ENCODE measurements around the gene TOM1. TPM values are rescaled to one million over a fixed set of nuclear protein-coding genes. Genes with fewer than 3 reads are reported as not detected.

TOM1 gene
- total and polyA plus RNA-seq, 2 of the 13 experiments (the other 11 are each of a cell fraction or from before 2014, with no cell fraction given), result 30.8 to 87.3 TPM

DNA sequence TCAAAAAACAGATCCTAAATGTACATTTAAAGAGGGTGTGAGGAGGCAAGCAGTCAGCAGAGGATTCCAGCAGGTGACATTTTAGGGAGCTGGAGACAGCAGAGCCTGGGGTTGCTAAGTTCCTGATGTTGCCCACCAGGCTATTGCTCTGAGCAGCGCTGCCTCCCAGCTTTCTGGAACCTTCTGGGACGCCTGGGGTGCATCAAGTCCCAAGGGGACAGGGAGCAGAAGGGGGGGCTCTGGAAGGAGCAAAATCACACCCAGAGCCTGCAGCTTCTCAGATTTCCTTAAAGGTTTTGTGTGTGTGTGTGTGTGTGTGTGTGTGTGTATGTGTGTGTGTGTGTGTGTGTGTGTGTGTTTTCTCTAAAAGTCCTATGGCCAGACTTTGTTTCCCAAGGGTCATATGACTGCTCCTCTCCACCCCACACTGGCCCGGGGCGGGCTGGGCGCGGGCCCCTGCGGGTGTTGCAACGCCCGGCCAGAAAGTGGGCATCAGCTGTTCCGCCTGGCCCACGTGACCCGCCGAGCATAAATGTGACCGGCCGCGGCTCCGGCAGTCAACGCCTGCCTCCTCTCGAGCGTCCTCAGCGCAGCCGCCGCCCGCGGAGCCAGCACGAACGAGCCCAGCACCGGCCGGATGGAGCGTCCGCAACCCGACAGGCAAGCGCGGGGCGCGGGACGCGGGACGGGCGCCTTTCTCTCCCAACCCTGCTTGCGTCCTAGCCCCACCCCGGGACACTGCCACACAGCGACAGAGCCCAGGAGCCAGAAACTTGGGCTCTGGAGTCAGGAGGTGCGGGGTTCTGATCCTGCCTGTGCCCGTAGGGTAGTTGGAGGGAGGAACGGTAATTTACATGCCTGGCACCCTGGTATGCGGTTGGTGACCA lies 81.1 kb downstream of the TOM1 start, which contains the start of gene HMOX1 (continued):
- TF ChIP-seq ZNF382 (CRISPR knock-in tag; IDR thresholded peaks at IDR 0.05; ENCODE audit: borderline replicate concordance), result no peak
- TF ChIP-seq, protein P1, sequence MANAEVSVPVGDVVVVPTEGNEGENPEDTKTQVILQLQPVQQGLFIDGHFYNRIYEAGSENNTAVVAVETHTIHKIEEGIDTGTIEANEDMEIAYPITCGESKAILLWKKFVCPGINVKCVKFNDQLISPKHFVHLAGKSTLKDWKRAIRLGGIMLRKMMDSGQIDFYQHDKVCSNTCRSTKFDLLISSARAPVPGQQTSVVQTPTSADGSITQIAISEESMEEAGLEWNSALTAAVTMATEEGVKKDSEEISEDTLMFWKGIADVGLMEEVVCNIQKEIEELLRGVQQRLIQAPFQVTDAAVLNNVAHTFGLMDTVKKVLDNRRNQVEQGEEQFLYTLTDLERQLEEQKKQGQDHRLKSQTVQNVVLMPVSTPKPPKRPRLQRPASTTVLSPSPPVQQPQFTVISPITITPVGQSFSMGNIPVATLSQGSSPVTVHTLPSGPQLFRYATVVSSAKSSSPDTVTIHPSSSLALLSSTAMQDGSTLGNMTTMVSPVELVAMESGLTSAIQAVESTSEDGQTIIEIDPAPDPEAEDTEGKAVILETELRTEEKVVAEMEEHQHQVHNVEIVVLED (CRISPR knock-in tag; IDR thresholded peaks at IDR 0.05; ENCODE audit: borderline replicate concordance), result 0 out of 2 replicates have a peak, but pooled peaks have one; percentile 34
- 0 out of 2 replicates have a peak, but pooled peaks have one; percentile 28 for TF ChIP-seq ZNF670 (CRISPR knock-in tag; IDR thresholded peaks at IDR 0.05; ENCODE audit: borderline replicate concordance)
- TF ChIP-seq ZNF761 (CRISPR knock-in tag; conservative IDR thresholded peaks at IDR 0.05), result 0 out of 2 replicates have a peak, but pooled peaks have one; percentile 55
- TF ChIP-seq, protein P2, sequence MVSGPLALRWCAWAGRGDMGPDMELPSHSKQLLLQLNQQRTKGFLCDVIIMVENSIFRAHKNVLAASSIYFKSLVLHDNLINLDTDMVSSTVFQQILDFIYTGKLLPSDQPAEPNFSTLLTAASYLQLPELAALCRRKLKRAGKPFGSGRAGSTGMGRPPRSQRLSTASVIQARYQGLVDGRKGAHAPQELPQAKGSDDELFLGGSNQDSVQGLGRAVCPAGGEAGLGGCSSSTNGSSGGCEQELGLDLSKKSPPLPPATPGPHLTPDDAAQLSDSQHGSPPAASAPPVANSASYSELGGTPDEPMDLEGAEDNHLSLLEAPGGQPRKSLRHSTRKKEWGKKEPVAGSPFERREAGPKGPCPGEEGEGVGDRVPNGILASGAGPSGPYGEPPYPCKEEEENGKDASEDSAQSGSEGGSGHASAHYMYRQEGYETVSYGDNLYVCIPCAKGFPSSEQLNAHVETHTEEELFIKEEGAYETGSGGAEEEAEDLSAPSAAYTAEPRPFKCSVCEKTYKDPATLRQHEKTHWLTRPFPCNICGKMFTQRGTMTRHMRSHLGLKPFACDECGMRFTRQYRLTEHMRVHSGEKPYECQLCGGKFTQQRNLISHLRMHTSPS (CRISPR knock-in tag; IDR thresholded peaks at IDR 0.05; ENCODE audit: low read depth), result peak; percentile 40
- TF ChIP-seq, protein P3, sequence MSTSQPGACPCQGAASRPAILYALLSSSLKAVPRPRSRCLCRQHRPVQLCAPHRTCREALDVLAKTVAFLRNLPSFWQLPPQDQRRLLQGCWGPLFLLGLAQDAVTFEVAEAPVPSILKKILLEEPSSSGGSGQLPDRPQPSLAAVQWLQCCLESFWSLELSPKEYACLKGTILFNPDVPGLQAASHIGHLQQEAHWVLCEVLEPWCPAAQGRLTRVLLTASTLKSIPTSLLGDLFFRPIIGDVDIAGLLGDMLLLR (CRISPR knock-in tag; IDR thresholded peaks at IDR 0.05), result peak; percentile 46; the same call in 1 of the 2 replicates
- peak; percentile 82 for TF ChIP-seq GABPB1 (CRISPR knock-in tag; IDR thresholded peaks at IDR 0.05)
- TF ChIP-seq, protein P4, sequence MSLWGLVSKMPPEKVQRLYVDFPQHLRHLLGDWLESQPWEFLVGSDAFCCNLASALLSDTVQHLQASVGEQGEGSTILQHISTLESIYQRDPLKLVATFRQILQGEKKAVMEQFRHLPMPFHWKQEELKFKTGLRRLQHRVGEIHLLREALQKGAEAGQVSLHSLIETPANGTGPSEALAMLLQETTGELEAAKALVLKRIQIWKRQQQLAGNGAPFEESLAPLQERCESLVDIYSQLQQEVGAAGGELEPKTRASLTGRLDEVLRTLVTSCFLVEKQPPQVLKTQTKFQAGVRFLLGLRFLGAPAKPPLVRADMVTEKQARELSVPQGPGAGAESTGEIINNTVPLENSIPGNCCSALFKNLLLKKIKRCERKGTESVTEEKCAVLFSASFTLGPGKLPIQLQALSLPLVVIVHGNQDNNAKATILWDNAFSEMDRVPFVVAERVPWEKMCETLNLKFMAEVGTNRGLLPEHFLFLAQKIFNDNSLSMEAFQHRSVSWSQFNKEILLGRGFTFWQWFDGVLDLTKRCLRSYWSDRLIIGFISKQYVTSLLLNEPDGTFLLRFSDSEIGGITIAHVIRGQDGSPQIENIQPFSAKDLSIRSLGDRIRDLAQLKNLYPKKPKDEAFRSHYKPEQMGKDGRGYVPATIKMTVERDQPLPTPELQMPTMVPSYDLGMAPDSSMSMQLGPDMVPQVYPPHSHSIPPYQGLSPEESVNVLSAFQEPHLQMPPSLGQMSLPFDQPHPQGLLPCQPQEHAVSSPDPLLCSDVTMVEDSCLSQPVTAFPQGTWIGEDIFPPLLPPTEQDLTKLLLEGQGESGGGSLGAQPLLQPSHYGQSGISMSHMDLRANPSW (CRISPR knock-in tag; IDR thresholded peaks at IDR 0.05; ENCODE audit: borderline replicate concordance), result no peak
- no peak for TF ChIP-seq ZNF589 (CRISPR knock-in tag; conservative IDR thresholded peaks at IDR 0.05)
- TF ChIP-seq, protein P5, sequence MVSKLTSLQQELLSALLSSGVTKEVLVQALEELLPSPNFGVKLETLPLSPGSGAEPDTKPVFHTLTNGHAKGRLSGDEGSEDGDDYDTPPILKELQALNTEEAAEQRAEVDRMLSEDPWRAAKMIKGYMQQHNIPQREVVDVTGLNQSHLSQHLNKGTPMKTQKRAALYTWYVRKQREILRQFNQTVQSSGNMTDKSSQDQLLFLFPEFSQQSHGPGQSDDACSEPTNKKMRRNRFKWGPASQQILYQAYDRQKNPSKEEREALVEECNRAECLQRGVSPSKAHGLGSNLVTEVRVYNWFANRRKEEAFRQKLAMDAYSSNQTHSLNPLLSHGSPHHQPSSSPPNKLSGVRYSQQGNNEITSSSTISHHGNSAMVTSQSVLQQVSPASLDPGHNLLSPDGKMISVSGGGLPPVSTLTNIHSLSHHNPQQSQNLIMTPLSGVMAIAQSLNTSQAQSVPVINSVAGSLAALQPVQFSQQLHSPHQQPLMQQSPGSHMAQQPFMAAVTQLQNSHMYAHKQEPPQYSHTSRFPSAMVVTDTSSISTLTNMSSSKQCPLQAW (CRISPR knock-in tag; IDR thresholded peaks at IDR 0.05), result peak; percentile 41; the same call in 1 of the 2 replicates
- TF ChIP-seq, protein P6, sequence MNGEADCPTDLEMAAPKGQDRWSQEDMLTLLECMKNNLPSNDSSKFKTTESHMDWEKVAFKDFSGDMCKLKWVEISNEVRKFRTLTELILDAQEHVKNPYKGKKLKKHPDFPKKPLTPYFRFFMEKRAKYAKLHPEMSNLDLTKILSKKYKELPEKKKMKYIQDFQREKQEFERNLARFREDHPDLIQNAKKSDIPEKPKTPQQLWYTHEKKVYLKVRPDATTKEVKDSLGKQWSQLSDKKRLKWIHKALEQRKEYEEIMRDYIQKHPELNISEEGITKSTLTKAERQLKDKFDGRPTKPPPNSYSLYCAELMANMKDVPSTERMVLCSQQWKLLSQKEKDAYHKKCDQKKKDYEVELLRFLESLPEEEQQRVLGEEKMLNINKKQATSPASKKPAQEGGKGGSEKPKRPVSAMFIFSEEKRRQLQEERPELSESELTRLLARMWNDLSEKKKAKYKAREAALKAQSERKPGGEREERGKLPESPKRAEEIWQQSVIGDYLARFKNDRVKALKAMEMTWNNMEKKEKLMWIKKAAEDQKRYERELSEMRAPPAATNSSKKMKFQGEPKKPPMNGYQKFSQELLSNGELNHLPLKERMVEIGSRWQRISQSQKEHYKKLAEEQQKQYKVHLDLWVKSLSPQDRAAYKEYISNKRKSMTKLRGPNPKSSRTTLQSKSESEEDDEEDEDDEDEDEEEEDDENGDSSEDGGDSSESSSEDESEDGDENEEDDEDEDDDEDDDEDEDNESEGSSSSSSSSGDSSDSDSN (CRISPR knock-in tag; IDR thresholded peaks at IDR 0.05), result peak; percentile 99
- TF ChIP-seq CEBPB (IDR thresholded peaks at IDR 0.05; ENCODE audit: borderline replicate concordance, low read depth, low read length), result peak; percentile 95
- TF ChIP-seq ZNF235 (CRISPR knock-in tag; IDR thresholded peaks at IDR 0.05; ENCODE audit: borderline replicate concordance), result no peak
